ENCODE data around the gene MINDY4. TPM values are rescaled to one million over a fixed set of nuclear protein-coding genes. Genes with fewer than 3 reads are reported as not detected.

MINDY4 gene
- total RNA-seq, 1 experiment from 2014 or later, result 3.0 TPM

DNA sequence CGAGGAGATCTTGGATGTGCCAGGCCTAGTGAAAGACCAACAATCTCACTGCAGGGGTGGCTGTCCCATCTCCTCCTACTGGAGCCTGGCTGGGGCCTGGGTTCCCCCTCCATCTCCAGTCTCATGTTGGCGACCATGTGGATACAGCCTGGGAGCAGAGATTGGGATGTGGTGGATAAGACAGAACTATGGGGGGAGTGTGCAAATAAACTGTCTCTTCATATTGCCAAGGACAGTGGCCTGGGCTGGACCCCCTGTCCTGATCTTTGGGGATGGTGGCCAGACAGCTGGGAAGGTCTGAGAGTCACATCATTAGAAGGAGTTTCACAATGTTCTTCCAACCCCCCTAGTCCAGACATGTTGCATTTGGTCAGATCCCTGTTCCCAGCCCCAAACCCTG, 5.8 kb upstream of the MINDY4 start:
- ATAC-seq (no peak), DNase-seq (no peak)
- no peak overlapping the region for H2AFZ ChIP-seq (ENCODE audit: low read length)
- no peaks in the 10 kb centered on the region for H3K79me2 ChIP-seq (ENCODE audit: low read length)
- H3K4me2 ChIP-seq (ENCODE audit: low read length), result no peak overlapping the region
- intact Hi-C loops (cut with micrococcal nuclease), result no loop called here
- TF ChIP-seq EZH2phosphoT487 (IDR thresholded peaks at IDR 0.05; ENCODE audit: borderline replicate concordance, low read length), result no peak
- no peaks in the 10 kb centered on the region for H3K9me2 ChIP-seq (replicated peaks; ENCODE audit: low read length)
- no peaks in the 10 kb centered on the region for H3K36me3 ChIP-seq (ENCODE audit: low read depth, low read length)
- H3K27me3 ChIP-seq (ENCODE audit: low read length), result no peaks in the 10 kb centered on the region
- ChIA-PET CTCF (no interaction called here), POLR2A (ENCODE audit: unreplicated experiment) (no interaction called here)
- H3K4me3 ChIP-seq (ENCODE audit: low read length), result no peak overlapping the region
- no peaks in the 10 kb centered on the region for H3F3A ChIP-seq (ENCODE audit: low read length, unreplicated experiment)
- no peak overlapping the region for H3K27ac ChIP-seq (ENCODE audit: low read length)
- H4K20me1 ChIP-seq (ENCODE audit: low read length), result no peaks in the 10 kb centered on the region
- no peaks in the 10 kb centered on the region for H3K4me1 ChIP-seq (ENCODE audit: insufficient read depth, low read length)
- no peak overlapping the region for H3K9ac ChIP-seq (ENCODE audit: low read length)
- H3K9me3 ChIP-seq (ENCODE audit: low read length), result no peaks in the 10 kb centered on the region
- no TSS peak for BruUV-seq (replicated peaks)

DNA sequence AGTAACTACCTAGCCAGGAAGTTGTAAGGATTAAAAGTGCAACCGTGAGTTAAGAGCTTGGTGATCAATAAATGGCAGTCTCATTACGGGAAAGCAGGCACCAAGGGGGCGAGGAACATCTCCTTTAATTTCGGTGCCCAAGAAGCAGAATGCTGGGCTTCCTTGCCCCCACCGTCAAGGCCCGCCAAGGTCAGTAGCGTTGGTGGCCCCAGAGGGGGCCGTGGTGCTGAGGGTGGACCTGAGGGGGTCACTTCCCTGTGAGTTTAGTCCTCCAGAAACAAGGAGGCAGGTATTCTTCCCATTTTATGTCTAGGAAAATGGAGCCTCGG, 408 bp upstream of the MINDY4 start:
- ATAC-seq (no peak), DNase-seq (no peak)
- Histone ChIP-seq H3K27me3 (ENCODE audit: low read length) (no peaks in the 10 kb centered on the region), H3K4me1 (ENCODE audit: insufficient read depth, low read length) (0 out of 2 replicates have a peak, but pooled peaks cover 6% of the 10 kb centered on the region), H3K4me2 (ENCODE audit: low read length) (peak overlapping the region; percentile 91), H3K4me3 (ENCODE audit: low read length) (peak overlapping the region; percentile 98; the same call in 1 of the 2 replicates), H3K9me2 (replicated peaks; ENCODE audit: low read length) (no peaks in the 10 kb centered on the region), H3K27ac (ENCODE audit: low read length) (no peak overlapping the region), H4K20me1 (ENCODE audit: low read length) (no peaks in the 10 kb centered on the region), H3K36me3 (ENCODE audit: low read depth, low read length) (no peaks in the 10 kb centered on the region), H2AFZ (ENCODE audit: low read length) (peak overlapping the region; percentile 99), H3K9ac (ENCODE audit: low read length) (peak overlapping the region; percentile 65), H3K79me2 (ENCODE audit: low read length) (peaks cover 8% of the 10 kb centered on the region; the same call in 1 of the 2 replicates), H3K9me3 (ENCODE audit: low read length) (no peaks in the 10 kb centered on the region), H3F3A (ENCODE audit: low read length, unreplicated experiment) (no peaks in the 10 kb centered on the region)
- intact Hi-C loops (cut with micrococcal nuclease), result no loop called here
- BruUV-seq (replicated peaks), result no TSS peak
- CTCF ChIA-PET, result no interaction called here
- TF ChIP-seq, protein P1, sequence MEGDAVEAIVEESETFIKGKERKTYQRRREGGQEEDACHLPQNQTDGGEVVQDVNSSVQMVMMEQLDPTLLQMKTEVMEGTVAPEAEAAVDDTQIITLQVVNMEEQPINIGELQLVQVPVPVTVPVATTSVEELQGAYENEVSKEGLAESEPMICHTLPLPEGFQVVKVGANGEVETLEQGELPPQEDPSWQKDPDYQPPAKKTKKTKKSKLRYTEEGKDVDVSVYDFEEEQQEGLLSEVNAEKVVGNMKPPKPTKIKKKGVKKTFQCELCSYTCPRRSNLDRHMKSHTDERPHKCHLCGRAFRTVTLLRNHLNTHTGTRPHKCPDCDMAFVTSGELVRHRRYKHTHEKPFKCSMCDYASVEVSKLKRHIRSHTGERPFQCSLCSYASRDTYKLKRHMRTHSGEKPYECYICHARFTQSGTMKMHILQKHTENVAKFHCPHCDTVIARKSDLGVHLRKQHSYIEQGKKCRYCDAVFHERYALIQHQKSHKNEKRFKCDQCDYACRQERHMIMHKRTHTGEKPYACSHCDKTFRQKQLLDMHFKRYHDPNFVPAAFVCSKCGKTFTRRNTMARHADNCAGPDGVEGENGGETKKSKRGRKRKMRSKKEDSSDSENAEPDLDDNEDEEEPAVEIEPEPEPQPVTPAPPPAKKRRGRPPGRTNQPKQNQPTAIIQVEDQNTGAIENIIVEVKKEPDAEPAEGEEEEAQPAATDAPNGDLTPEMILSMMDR (conservative IDR thresholded peaks at IDR 0.05; ENCODE audit: low read depth, low read length), result no peak
- TF ChIP-seq EZH2phosphoT487 (IDR thresholded peaks at IDR 0.05; ENCODE audit: borderline replicate concordance, low read length), result no peak
- TF ChIP-seq EZH2 (IDR thresholded peaks at IDR 0.05; ENCODE audit: low read length, unreplicated experiment), result no peak
- POLR2A ChIA-PET (ENCODE audit: unreplicated experiment), result interaction anchor here (0.5 kb wide), 1 partner anchor 40 kb away, joined by 6 read pairs; no protein-coding TSS in a partner anchor

DNA sequence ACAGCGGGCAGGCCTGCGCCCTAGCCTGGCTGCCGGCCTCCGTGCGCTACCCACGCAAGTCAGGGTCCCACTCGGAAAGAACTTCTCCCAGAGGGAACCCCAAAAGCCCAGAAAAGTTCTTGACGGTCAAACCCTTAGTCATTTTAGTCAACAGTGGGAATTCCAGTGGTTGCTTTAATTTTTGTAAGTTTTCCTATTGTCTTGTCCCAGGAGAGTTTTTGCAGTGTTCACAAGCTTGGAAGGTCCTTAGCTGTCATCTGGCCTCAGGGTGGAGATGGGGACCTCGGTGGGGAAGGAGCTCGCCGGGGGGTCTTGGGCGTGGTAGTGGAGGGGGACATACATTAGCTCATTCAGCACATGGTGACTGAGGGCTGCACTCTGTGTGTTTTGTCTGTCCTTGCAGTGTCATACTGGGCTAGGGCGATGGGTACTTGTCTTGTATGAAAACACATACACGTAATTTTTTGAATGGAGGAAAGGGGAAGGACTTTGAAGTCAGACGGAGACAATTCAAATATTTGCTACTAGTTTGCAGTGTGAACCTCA, 736 bp downstream of the MINDY4 start:
- no peaks in the 10 kb centered on the region for H4K20me1 ChIP-seq (ENCODE audit: low read length)
- H3F3A ChIP-seq (ENCODE audit: low read length, unreplicated experiment), result no peaks in the 10 kb centered on the region
- TF ChIP-seq, protein P1 (conservative IDR thresholded peaks at IDR 0.05; ENCODE audit: low read depth, low read length), result no peak
- no peak for TF ChIP-seq EZH2phosphoT487 (IDR thresholded peaks at IDR 0.05; ENCODE audit: borderline replicate concordance, low read length)
- TF ChIP-seq EZH2 (IDR thresholded peaks at IDR 0.05; ENCODE audit: low read length, unreplicated experiment), result no peak
- H3K4me2 ChIP-seq (ENCODE audit: low read length), result peak overlapping the region; percentile 91
- ChIA-PET CTCF (no interaction called here), POLR2A (ENCODE audit: unreplicated experiment) (no interaction called here)
- intact Hi-C loops (cut with micrococcal nuclease), result no loop called here
- H3K9me3 ChIP-seq (ENCODE audit: low read length), result no peaks in the 10 kb centered on the region
- 0 out of 2 replicates have a peak, but pooled peaks cover 6% of the 10 kb centered on the region for H3K4me1 ChIP-seq (ENCODE audit: insufficient read depth, low read length)
- peak; percentile 23 for ATAC-seq
- no peaks in the 10 kb centered on the region for H3K36me3 ChIP-seq (ENCODE audit: low read depth, low read length)
- H3K79me2 ChIP-seq (ENCODE audit: low read length), result peaks cover 8% of the 10 kb centered on the region; the same call in 1 of the 2 replicates
- H3K4me3 ChIP-seq (ENCODE audit: low read length), result peak overlapping the region; percentile 98
- H3K9ac ChIP-seq (ENCODE audit: low read length), result peak overlapping the region; percentile 65
- TSS peak; percentile 50 for BruUV-seq (replicated peaks)
- H3K9me2 ChIP-seq (replicated peaks; ENCODE audit: low read length), result no peaks in the 10 kb centered on the region
- no peak overlapping the region for H3K27ac ChIP-seq (ENCODE audit: low read length)
- no peaks in the 10 kb centered on the region for H3K27me3 ChIP-seq (ENCODE audit: low read length)
- DNase-seq, result no peak
- peak overlapping the region; percentile 99 for H2AFZ ChIP-seq (ENCODE audit: low read length)

Data from PC-3 (cell line).